GM12878 (cell line): Measurements from ENCODE around the gene COX5A. TPM values are rescaled to one million over a fixed set of nuclear protein-coding genes. Genes with fewer than 3 reads are reported as not detected.

Source experiments
- ATAC-seq: fragments of 200-7000 bp; cut with Tn5 transposase; 3 replicates; pipeline ENCODE4 v1.9.1; 2020; ENCODE audit warnings: mild to moderate bottlenecking, moderate library complexity
- BruUV-seq: library from RNA; stranded (reverse); fragments of 400-500 nt; replicated peaks from 2 replicates; lab custom pipeline; 2021; lab: Mats Ljungman, UMichigan
- CTCF ChIA-PET: fragments of 300-600 bp; sonication (Branson Sonifier 250); formaldehyde crosslinking; extraction: SDS; loops from one replicate; lab custom pipeline; 2021; ENCODE audit warnings: inconsistent platforms; lab: Yijun Ruan, JAX
- POLR2A ChIA-PET: fragments of 350-600 bp; formaldehyde crosslinking; extraction: SDS; loops from one replicate; lab custom pipeline; 2021; ENCODE audit warnings: inconsistent platforms; lab: Charles Lee
- RAD21 ChIA-PET: fragments of 300-600 bp; sonication (Branson Sonifier 250); formaldehyde crosslinking; loops from one replicate; lab custom pipeline; 2023; ENCODE audit warnings: antibody characterized with exemption; ENCODE audit not compliant: unreplicated experiment; lab: Charles Lee
- SMC1A ChIA-PET: fragments of 300-600 bp; sonication (Branson Sonifier 250); formaldehyde crosslinking; loops from one replicate; lab custom pipeline; 2023; ENCODE audit not compliant: unreplicated experiment, uncharacterized antibody; lab: Charles Lee
- DNase-seq: peaks from one replicate; pipeline ENCODE4 v3.0.0-alpha.2; 2011; ENCODE audit warnings: low read depth, low spot score
- FAIRE-seq: peaks from 3 replicates; lab custom pipeline; 2011; peaks lifted over from hg19 to GRCh38; lab: Jason Lieb, UNC
- H2AFZ ChIP-seq: 2 replicates; pipeline ENCODE4 v1.6.0; 2011; ENCODE audit warnings: low read depth, low read length, control low read depth; ENCODE audit not compliant: control insufficient read depth
- H3K27ac ChIP-seq: 2 replicates; pipeline ENCODE4 v1.5.1; 2011; ENCODE audit warnings: control low read depth; ENCODE audit not compliant: control insufficient read depth, insufficient read depth
- H3K27me3 ChIP-seq, 2 experiments: replicated peaks in 1 of 2; 2 replicates each; pipeline versions ENCODE4 v1.6.0 to v1.6.1; 2011; ENCODE audit warnings: low read length in 1 of 2; ENCODE audit not compliant: control insufficient read depth in 2 of 2, insufficient read depth in 2 of 2
- H3K36me3 ChIP-seq, 2 experiments: 2 replicates each; pipeline ENCODE4 v1.5.1; 2011; ENCODE audit warnings: low read length in 1 of 2; ENCODE audit not compliant: control insufficient read depth in 2 of 2, insufficient read depth in 2 of 2
- H3K4me1 ChIP-seq: 2 replicates; pipeline ENCODE4 v1.6.1; 2011; ENCODE audit warnings: mild to moderate bottlenecking, low read length, moderate library complexity, mixed read lengths; ENCODE audit not compliant: control insufficient read depth, insufficient read depth
- H3K4me2 ChIP-seq: 2 replicates; pipeline ENCODE4 v1.6.0; 2011; ENCODE audit warnings: control low read depth; ENCODE audit not compliant: control insufficient read depth, insufficient read depth
- H3K4me3 ChIP-seq: fragments of 200-600 bp; sonication (generic); 2 replicates; pipeline ENCODE4 v1.5.1; 2016
- H3K79me2 ChIP-seq: 2 replicates; pipeline ENCODE4 v1.6.0; 2011; ENCODE audit warnings: low read length; ENCODE audit not compliant: control insufficient read depth, insufficient read depth
- H3K9ac ChIP-seq: 2 replicates; pipeline ENCODE4 v1.8.0; 2011; ENCODE audit warnings: low read length, control low read depth, mixed read lengths; ENCODE audit not compliant: control insufficient read depth, insufficient read depth
- H3K9me3 ChIP-seq: replicated peaks from 3 replicates; pipeline ENCODE4 v1.5.1; 2011; ENCODE audit warnings: mild to moderate bottlenecking, low read length; ENCODE audit not compliant: control insufficient read depth, insufficient read depth
- H4K20me1 ChIP-seq: 2 replicates; pipeline ENCODE4 v1.6.0; 2011; ENCODE audit not compliant: control insufficient read depth, insufficient read depth
- ATF2 ChIP-seq: IDR thresholded peaks from 2 replicates; pipeline ENCODE4 v1.6.1; 2012; ENCODE audit warnings: low read length, inconsistent platforms
- CHD1 ChIP-seq: IDR thresholded peaks from 2 replicates; pipeline ENCODE4 v1.6.1; 2012; ENCODE audit warnings: low read depth, low read length, improper control_type of control experiment
- GATAD2B ChIP-seq: fragments of 450-650 bp; conservative IDR thresholded peaks from 2 replicates; pipeline ENCODE4 v1.6.1; 2017; ENCODE audit warnings: low read depth, mild to moderate bottlenecking, moderate library complexity
- PML ChIP-seq: IDR thresholded peaks from 2 replicates; pipeline ENCODE4 v1.6.1; 2012; ENCODE audit warnings: low read length, inconsistent platforms
- REST ChIP-seq: IDR thresholded peaks from 2 replicates; pipeline ENCODE4 v1.6.1; 2012; ENCODE audit warnings: mild to moderate bottlenecking, low read depth, low read length
- SKIL ChIP-seq: fragments of 450-650 bp; IDR thresholded peaks from 2 replicates; pipeline ENCODE4 v1.6.1; 2017; ENCODE audit warnings: mild to moderate bottlenecking, low read depth, inconsistent platforms; ENCODE audit not compliant: poor library complexity, severe bottlenecking
- SUPT20H ChIP-seq: IDR thresholded peaks from 2 replicates; pipeline ENCODE4 v1.6.1; 2011; ENCODE audit warnings: low read depth, mild to moderate bottlenecking, low read length, moderate library complexity, borderline replicate concordance; ENCODE audit not compliant: control insufficient read depth
- ZBTB4 ChIP-seq: fragments of 450-650 bp; formaldehyde crosslinking; IDR thresholded peaks from 2 replicates; pipeline ENCODE4 v1.4.0; 2022; ENCODE audit warnings: mild to moderate bottlenecking, moderate library complexity
- WGBS: methylation state at CpG from one replicate; pipeline ENCODE4 v1.1.6; 2016; ENCODE audit warnings: low lambda C conversion rate; ENCODE audit not compliant: insufficient replicate concordance, insufficient coverage; ENCODE audit errors: missing lambda C conversion rate; 5-methylcytosine and 5-hydroxymethylcytosine counted together
- in situ Hi-C: fragments of 300-500 bp; cut with MboI; formaldehyde crosslinking; loops from 9 replicates; pipeline ENCODE4 v1.14.3; 2018; ENCODE audit warnings: mixed read lengths
- intact Hi-C: fragments of 100-400 bp; cut with micrococcal nuclease; formaldehyde crosslinking; loops from one replicate; pipeline ENCODE4 v1.14.2; 2022; ENCODE audit not compliant: unreplicated experiment
- polyA plus RNA-seq, 11 experiments: library from polyadenylated mRNA; depleted of rRNA in 4 of 11; unstranded in 6 of 11; stranded (reverse) in 5 of 11; fragments of >200 nt; fragmentation: Nextera tagmentation in 4 of 11; fragmentation: Illumina TruSeq in 1 of 11; extraction: Ambion mirVana in 4 of 11; extraction: Trizol in 1 of 11; gene quantifications; 1 replicate in 1 of 11; 2 replicates in 10 of 11; pipeline versions ENCODE4 v1.2.1 to v1.2.3, GENCODE V29; 2011 to 2016; ENCODE audit warnings: inconsistent platforms in 2 of 11, missing spikeins in 2 of 11, low read depth in 1 of 11
- total RNA-seq, 4 experiments: library from RNA; depleted of rRNA in 3 of 4; stranded (reverse); fragments of >200 nt in 3 of 4; fragmentation: Illumina TruSeq in 1 of 4; extraction: Trizol in 1 of 4; gene quantifications; 2 replicates each; pipeline versions ENCODE4 v1.2.1 to v1.2.3, GENCODE V29; 2013 to 2021
- TF ChIP-seq, protein P1 (sequence below): IDR thresholded peaks from 2 replicates; pipeline ENCODE4 v1.6.1; 2012; ENCODE audit warnings: low read depth, low read length, improper control_type of control experiment

COX5A gene
- total and polyA plus RNA-seq, 10 of the 15 experiments (the other 5 are each of a cell fraction or from before 2014, with no cell fraction given), result 84.5 to 1,218 (median 392) TPM

- DNase-seq, result no peak
- no peak overlapping the region for H3K4me3 ChIP-seq
- ChIA-PET POLR2A (interaction anchor here (0.6 kb wide), 1 partner anchor 15 kb away, joined by 3 read pairs; no protein-coding TSS in a partner anchor), SMC1A (no interaction called here), RAD21 (interaction anchor here (0.6 to 0.8 kb wide), 2 partner anchors 66 to 307 kb away, joined by 3 to 4 read pairs; no protein-coding TSS in a partner anchor), CTCF (interaction anchor here (1.3 to 8.9 kb wide), 3 partner anchors 12 to 92 kb away, joined by 3 to 129 read pairs (median 5); partner anchors contain the start of gene SCAMP2)
- in situ Hi-C loops, result no loop called here
- peaks cover 5% of the 10 kb centered on the region for H3K79me2 ChIP-seq
- no peaks in the 10 kb centered on the region for H3K9me3 ChIP-seq
- H2AFZ ChIP-seq, result no peak overlapping the region
- WGBS, result 83% methylated on average over 6 of the region's 6 CpGs
- H3K36me3 ChIP-seq, result peaks cover 7 to 19% of the 10 kb centered on the region in 2 experiments
- intact Hi-C loops, result no loop called here
- peaks cover 25% of the 10 kb centered on the region for H3K4me1 ChIP-seq
- H3K4me2 ChIP-seq, result no peak overlapping the region
- H3K27ac ChIP-seq, result no peak overlapping the region
- no TSS peak for BruUV-seq
- FAIRE-seq, result no peak
- no peak for ATAC-seq
- H3K27me3 ChIP-seq, result no peaks in the 10 kb centered on the region
- no peaks in the 10 kb centered on the region for H4K20me1 ChIP-seq
- no peak overlapping the region for H3K9ac ChIP-seq
- TF ChIP-seq SUPT20H (no peak), SKIL (no peak), ZBTB4 (CRISPR knock-in tag) (no peak), PML (no peak), CHD1 (no peak), ATF2 (no peak), GATAD2B (no peak), REST (no peak)
- TF ChIP-seq, protein P1, sequence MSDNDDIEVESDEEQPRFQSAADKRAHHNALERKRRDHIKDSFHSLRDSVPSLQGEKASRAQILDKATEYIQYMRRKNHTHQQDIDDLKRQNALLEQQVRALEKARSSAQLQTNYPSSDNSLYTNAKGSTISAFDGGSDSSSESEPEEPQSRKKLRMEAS, result no peak
Observed at GRCh38 chr15:74895830-74896229, 42.0 kb downstream of the COX5A start.
